Activated CD4-positive, alpha-beta T cell treated with anti-CD3 and anti-CD28 coated beads for 36 hours (primary cell): Measurements from ENCODE around the gene NEK8. TPM values are rescaled to one million over a fixed set of nuclear protein-coding genes. Genes with fewer than 3 reads are reported as not detected.
A peak's percentile ranks its signal among the peaks of the same experiment; 100 is the strongest.

Source experiments
- ATAC-seq: fragments of 200-7000 bp; cut with Tn5 transposase; one replicate; pipeline ENCODE4 v1.10.0; 2021; ENCODE audit warnings: mild to moderate bottlenecking, moderate library complexity
- CTCF ChIA-PET: fragments of 350-600 bp; sonication (Branson Sonifier 250); formaldehyde crosslinking; loops from one replicate; lab custom pipeline; 2021; ENCODE audit warnings: antibody characterized with exemption; lab: Charles Lee
- POLR2A ChIA-PET: fragments of 350-600 bp; sonication (Branson Sonifier 250); formaldehyde crosslinking; loops from one replicate; lab custom pipeline; 2021; ENCODE audit warnings: antibody characterized with exemption, inconsistent platforms; lab: Charles Lee
- DNase-seq: peaks from one replicate; pipeline ENCODE4 v3.0.0-alpha.2; 2020
- H3K27ac Mint-ChIP-seq: one replicate; pipeline ENCODE4 v1.8.0; 2021; ENCODE audit warnings: mixed read lengths
- H3K27me3 Mint-ChIP-seq: one replicate; pipeline ENCODE4 v1.8.0; 2021; ENCODE audit warnings: mixed read lengths
- H3K36me3 Mint-ChIP-seq: one replicate; pipeline ENCODE4 v1.8.0; 2021; ENCODE audit warnings: low read depth, mixed read lengths
- H3K4me1 Mint-ChIP-seq: one replicate; pipeline ENCODE4 v1.8.0; 2021; ENCODE audit warnings: mixed read lengths
- H3K4me3 Mint-ChIP-seq: one replicate; pipeline ENCODE4 v1.8.0; 2021; ENCODE audit warnings: mild to moderate bottlenecking, moderate library complexity, mixed read lengths
- H3K9me3 Mint-ChIP-seq: one replicate; pipeline ENCODE4 v1.8.0; 2021; ENCODE audit warnings: low read depth, mixed read lengths
- intact Hi-C, 2 experiments: fragments of 100-400 bp; cut with DNase I in 1 of 2; cut with micrococcal nuclease in 1 of 2; formaldehyde crosslinking; loops; one replicate each; pipeline versions ENCODE4 v1.14.2 to v1.15.1; 2022 to 2024; cut with DNase I, micrococcal nuclease
- total RNA-seq, 2 experiments: library from RNA; stranded (reverse); gene quantifications; one replicate each; pipeline ENCODE4 v1.2.3, GENCODE V29; 2021

NEK8 gene
- total RNA-seq, result 1 to 10 TPM; 3.8 to 4.0 TPM

GRCh38 chr17:28728364-28729200 lies at the start of gene NEK8:
Gene NEK8, plus strand, starts transcription at chr17:28728788. Its CDS starts 26 bp downstream, at chr17:28728814.
- H3K27ac Mint-ChIP-seq, result peak within 1 kb of the TSS; percentile 99
- POLR2A ChIA-PET, result interaction anchor here (0.6 to 6.3 kb wide), 16 partner anchors 9 to 223 kb away, joined by 3 to 111 read pairs (median 4); partner anchors contain the start of genes PHF12, PROCA1, RPL23A and TRAF4
- intact Hi-C loops, result loop anchor here (1.0 to 10.0 kb wide), 15 partner anchors 8 to 886 kb away; partner anchors contain the start of genes ABHD15 (in 1 of the 2), BLTP2 (in 1 of the 2), DHRS13 (in 1 of the 2) and NUFIP2 (in 1 of the 2)
- no peaks in the 10 kb centered on the region for H3K27me3 Mint-ChIP-seq
- peaks cover 39% of the 10 kb centered on the region for H3K4me1 Mint-ChIP-seq
- no peaks in the 10 kb centered on the region for H3K9me3 Mint-ChIP-seq
- ATAC-seq, result peak; percentile 50
- DNase-seq, result peak; percentile 99
- CTCF ChIA-PET, result interaction anchor here (0.5 to 8.9 kb wide), 25 partner anchors 9 to 420 kb away, joined by 3 to 294 read pairs (median 4); partner anchors contain the start of genes FAM222B, PHF12, PROCA1 and RPL23A
- H3K36me3 Mint-ChIP-seq, result peaks cover 22% of the 10 kb centered on the region
- H3K4me3 Mint-ChIP-seq, result peak within 1 kb of the TSS; percentile 99

GRCh38 chr17:28682655-28683054 lies 45.9 kb upstream of the NEK8 start:
- ATAC-seq (no peak), DNase-seq (no peak)
- Mint-ChIP-seq H3K4me1 (no peaks in the 10 kb centered on the region), H3K27me3 (no peaks in the 10 kb centered on the region), H3K9me3 (no peaks in the 10 kb centered on the region), H3K36me3 (peaks cover 58% of the 10 kb centered on the region), H3K27ac (no peak overlapping the region), H3K4me3 (no peak overlapping the region)
- CTCF ChIA-PET, result interaction anchor here (1.4 kb wide), 1 partner anchor 36 kb away, joined by 5 read pairs; no protein-coding TSS in a partner anchor
- POLR2A ChIA-PET, result no interaction called here
- intact Hi-C loops, result no loop called here

GRCh38 chr17:28684963-28685362 lies 43.6 kb upstream of the NEK8 start:
- H3K36me3 Mint-ChIP-seq, result peaks cover 70% of the 10 kb centered on the region
- DNase-seq, result no peak
- H3K4me1 Mint-ChIP-seq, result no peaks in the 10 kb centered on the region
- no peak overlapping the region for H3K27ac Mint-ChIP-seq
- no peaks in the 10 kb centered on the region for H3K9me3 Mint-ChIP-seq
- no peak overlapping the region for H3K4me3 Mint-ChIP-seq
- H3K27me3 Mint-ChIP-seq, result no peaks in the 10 kb centered on the region
- ChIA-PET POLR2A (no interaction called here), CTCF (interaction anchor here (1.4 to 1.9 kb wide), 2 partner anchors 17 to 39 kb away, joined by 4 to 5 read pairs; no protein-coding TSS in a partner anchor)
- intact Hi-C loops, result no loop called here
- ATAC-seq, result no peak

GRCh38 chr17:28685366-28685765 lies 43.2 kb upstream of the NEK8 start:
- no peaks in the 10 kb centered on the region for H3K4me1 Mint-ChIP-seq
- ChIA-PET POLR2A (no interaction called here), CTCF (no interaction called here)
- intact Hi-C loops, result no loop called here
- no peak for ATAC-seq
- H3K36me3 Mint-ChIP-seq, result peaks cover 74% of the 10 kb centered on the region
- H3K27me3 Mint-ChIP-seq, result no peaks in the 10 kb centered on the region
- no peak overlapping the region for H3K27ac Mint-ChIP-seq
- H3K4me3 Mint-ChIP-seq, result no peak overlapping the region
- no peaks in the 10 kb centered on the region for H3K9me3 Mint-ChIP-seq
- no peak for DNase-seq

GRCh38 chr17:28686296-28686695 lies 42.3 kb upstream of the NEK8 start:
- intact Hi-C loops, result no loop called here
- Mint-ChIP-seq H3K27me3 (no peaks in the 10 kb centered on the region), H3K4me1 (no peaks in the 10 kb centered on the region), H3K9me3 (no peaks in the 10 kb centered on the region), H3K27ac (no peak overlapping the region), H3K4me3 (no peak overlapping the region), H3K36me3 (peaks cover 76% of the 10 kb centered on the region)
- CTCF ChIA-PET, result interaction anchor here (1.3 kb wide), 1 partner anchor 40 kb away, joined by 3 read pairs; no protein-coding TSS in a partner anchor
- POLR2A ChIA-PET, result no interaction called here
- no peak for DNase-seq
- no peak for ATAC-seq

GRCh38 chr17:28688481-28688880 lies 40.1 kb upstream of the NEK8 start:
- intact Hi-C loops, result no loop called here
- Mint-ChIP-seq H3K27me3 (no peaks in the 10 kb centered on the region), H3K27ac (no peak overlapping the region), H3K36me3 (peaks cover 66% of the 10 kb centered on the region), H3K4me1 (no peaks in the 10 kb centered on the region), H3K4me3 (no peak overlapping the region), H3K9me3 (no peaks in the 10 kb centered on the region)
- ChIA-PET POLR2A (interaction anchor here (0.6 kb wide), 1 partner anchor 21 kb away, joined by 3 read pairs; no protein-coding TSS in a partner anchor), CTCF (interaction anchor here (0.7 to 1.4 kb wide), 3 partner anchors 11 to 103 kb away, joined by 3 to 5 read pairs (median 3); no protein-coding TSS in a partner anchor)
- ATAC-seq, result no peak
- no peak for DNase-seq

GRCh38 chr17:28689011-28689410 lies 39.6 kb upstream of the NEK8 start:
- POLR2A ChIA-PET, result no interaction called here
- DNase-seq (no peak), ATAC-seq (no peak)
- Mint-ChIP-seq H3K36me3 (peaks cover 68% of the 10 kb centered on the region), H3K9me3 (no peaks in the 10 kb centered on the region), H3K4me3 (no peak overlapping the region), H3K27ac (no peak overlapping the region), H3K27me3 (no peaks in the 10 kb centered on the region), H3K4me1 (no peaks in the 10 kb centered on the region)
- intact Hi-C loops, result no loop called here
- CTCF ChIA-PET, result interaction anchor here (0.7 to 1.4 kb wide), 2 partner anchors 12 to 103 kb away, joined by 3 to 5 read pairs; no protein-coding TSS in a partner anchor

- POLR2A ChIA-PET, result interaction anchor here (0.5 kb wide), 1 partner anchor 317 kb away, joined by 3 read pairs; no protein-coding TSS in a partner anchor
- peaks cover 61% of the 10 kb centered on the region for H3K36me3 Mint-ChIP-seq
- H3K4me1 Mint-ChIP-seq, result peaks cover 3% of the 10 kb centered on the region
- CTCF ChIA-PET, result interaction anchor here (1.3 kb wide), 1 partner anchor 47 kb away, joined by 4 read pairs; no protein-coding TSS in a partner anchor
- no peaks in the 10 kb centered on the region for H3K9me3 Mint-ChIP-seq
- ATAC-seq (no peak), DNase-seq (no peak)
- H3K27ac Mint-ChIP-seq, result no peak overlapping the region
- no peak overlapping the region for H3K4me3 Mint-ChIP-seq
- H3K27me3 Mint-ChIP-seq, result no peaks in the 10 kb centered on the region
- intact Hi-C loops, result no loop called here
Observed at GRCh38 chr17:28693869-28694268, 34.7 kb upstream of the NEK8 start.

GRCh38 chr17:28698253-28698941 lies 30.2 kb upstream of the NEK8 start:
- no peaks in the 10 kb centered on the region for H3K9me3 Mint-ChIP-seq
- H3K36me3 Mint-ChIP-seq, result peaks cover 67% of the 10 kb centered on the region
- DNase-seq (no peak), ATAC-seq (no peak)
- peak overlapping the region; percentile 68 for H3K27ac Mint-ChIP-seq
- POLR2A ChIA-PET, result no interaction called here
- intact Hi-C loops, result no loop called here
- CTCF ChIA-PET, result interaction anchor here (0.6 kb wide), 1 partner anchor 238 kb away, joined by 3 read pairs; no protein-coding TSS in a partner anchor
- H3K27me3 Mint-ChIP-seq, result no peaks in the 10 kb centered on the region
- peaks cover 3% of the 10 kb centered on the region for H3K4me1 Mint-ChIP-seq
- no peak overlapping the region for H3K4me3 Mint-ChIP-seq

GRCh38 chr17:28700278-28700677 lies 28.3 kb upstream of the NEK8 start:
- H3K27me3 Mint-ChIP-seq, result no peaks in the 10 kb centered on the region
- ChIA-PET CTCF (interaction anchor here (1.0 kb wide), 1 partner anchor 19 kb away, joined by 5 read pairs; no protein-coding TSS in a partner anchor), POLR2A (interaction anchor here (0.6 kb wide), 1 partner anchor 60 kb away, joined by 3 read pairs; no protein-coding TSS in a partner anchor)
- DNase-seq (no peak), ATAC-seq (no peak)
- H3K4me3 Mint-ChIP-seq, result no peak overlapping the region
- peaks cover 3% of the 10 kb centered on the region for H3K4me1 Mint-ChIP-seq
- no peaks in the 10 kb centered on the region for H3K9me3 Mint-ChIP-seq
- H3K36me3 Mint-ChIP-seq, result peaks cover 58% of the 10 kb centered on the region
- intact Hi-C loops, result no loop called here
- H3K27ac Mint-ChIP-seq, result no peak overlapping the region
